ENCODE data around the gene RNF214.

- peak in 1 of 4 experiments; percentile 63 for TF ChIP-seq CTCF (IDR thresholded peaks at IDR 0.05)
- peak; percentile 40 for TF ChIP-seq POLR2AphosphoS5 (IDR thresholded peaks at IDR 0.05)
Observed at GRCh38 chr11:117316197-117316961, 83.9 kb downstream of the RNF214 start, which contains the start of gene BACE1.

Measured in gastroesophageal sphincter (tissue), 3 donors.